NCI-H2227 treated with DMSO at 0.1 percent for 48 hours (cell line): ENCODE measurements around the gene DLG5.
A peak's percentile ranks its signal among the peaks of the same experiment; 100 is the strongest.

Experiments used
- DNase-seq: peaks from one replicate; lab custom pipeline; 2025; lab: John Stamatoyannopoulos, UW

Gene DLG5

GRCh38 chr10:77926566-77927401 is at the start of gene DLG5:
Gene DLG5 (minus strand): TSS chr10:77926755. CDS start chr10:77926520, 235 bp downstream.
- DNase-seq = no peak

GRCh38 chr10:77975086-77975666 is 48.6 kb upstream of the DLG5 start:
- DNase-seq = no peak

GRCh38 chr10:77974396-77975074 is 48.0 kb upstream of the DLG5 start:
- no peak for DNase-seq

GRCh38 chr10:77973276-77973675 is 46.7 kb upstream of the DLG5 start:
- no peak for DNase-seq

GRCh38 chr10:77972148-77972547 is 45.6 kb upstream of the DLG5 start:
- DNase-seq = no peak

GRCh38 chr10:77971804-77972144 is 45.2 kb upstream of the DLG5 start:
- no peak for DNase-seq

- DNase-seq = no peak
Measured at GRCh38 chr10:77970869-77971803, 44.6 kb upstream of the DLG5 start.

GRCh38 chr10:77969114-77969513 is 42.6 kb upstream of the DLG5 start:
- DNase-seq = no peak

GRCh38 chr10:77967611-77968022 is 41.1 kb upstream of the DLG5 start:
- peak; percentile 48 for DNase-seq

- DNase-seq = no peak
Measured at GRCh38 chr10:77965294-77965693, 38.7 kb upstream of the DLG5 start.

GRCh38 chr10:77964811-77965210 is 38.3 kb upstream of the DLG5 start:
- DNase-seq = no peak

GRCh38 chr10:77963901-77964300 is 37.3 kb upstream of the DLG5 start:
- no peak for DNase-seq

GRCh38 chr10:77962350-77963146 is 36.0 kb upstream of the DLG5 start:
- no peak for DNase-seq

GRCh38 chr10:77961668-77962067 is 35.1 kb upstream of the DLG5 start:
- no peak for DNase-seq

- no peak for DNase-seq
Measured at GRCh38 chr10:77960829-77961329, 34.3 kb upstream of the DLG5 start.

- no peak for DNase-seq
Measured at GRCh38 chr10:77959887-77960455, 33.4 kb upstream of the DLG5 start.

GRCh38 chr10:77959384-77959783 is 32.8 kb upstream of the DLG5 start:
- DNase-seq = no peak

- no peak for DNase-seq
Measured at GRCh38 chr10:77955136-77955535, 28.6 kb upstream of the DLG5 start.

GRCh38 chr10:77949167-77949566 is 22.6 kb upstream of the DLG5 start:
- DNase-seq = no peak

GRCh38 chr10:77946084-77946483 is 19.5 kb upstream of the DLG5 start:
- DNase-seq = no peak

GRCh38 chr10:77944519-77944918 is 18.0 kb upstream of the DLG5 start:
- DNase-seq = no peak
